GM23338 (cell line): ENCODE results near the gene TNF. TPM values are rescaled to one million over a fixed set of nuclear protein-coding genes. Genes with fewer than 3 reads are reported as not detected.

Experiments
- ATAC-seq: fragments of 200-7000 bp; cut with Tn5 transposase; 3 replicates; pipeline ENCODE4 v1.9.1; 2020
- DNase-seq: peaks from one replicate; pipeline ENCODE4 v3.0.0-alpha.2; 2015; ENCODE audit warnings: low spot score
- H2AFZ ChIP-seq: fragments of 200-600 bp; sonication (generic); 2 replicates; pipeline ENCODE4 v1.8.0; 2016; ENCODE audit warnings: antibody characterized with exemption, mild to moderate bottlenecking, moderate library complexity
- H3F3A ChIP-seq: fragments of 200-600 bp; sonication (generic); replicated peaks from 2 replicates; pipeline ENCODE4 v1.8.0; 2017; ENCODE audit warnings: antibody characterized with exemption, mixed run types, low read depth
- H3K27ac ChIP-seq: fragments of 200-600 bp; sonication (generic); 2 replicates; pipeline ENCODE4 v1.6.1; 2016; ENCODE audit warnings: low read depth
- H3K27me3 ChIP-seq: fragments of 200-600 bp; sonication (generic); 2 replicates; pipeline ENCODE4 v1.8.0; 2016; ENCODE audit warnings: mild to moderate bottlenecking, mixed run types, moderate library complexity; ENCODE audit not compliant: insufficient read depth
- H3K36me3 ChIP-seq: fragments of 200-600 bp; sonication (generic); 2 replicates; pipeline ENCODE4 v1.8.0; 2016; ENCODE audit warnings: mild to moderate bottlenecking; ENCODE audit not compliant: insufficient read depth
- H3K4me1 ChIP-seq: fragments of 200-600 bp; sonication (generic); 2 replicates; pipeline ENCODE4 v1.8.0; 2016; ENCODE audit warnings: mild to moderate bottlenecking, moderate library complexity; ENCODE audit not compliant: insufficient read depth
- H3K4me2 ChIP-seq: fragments of 200-600 bp; sonication (generic); 2 replicates; pipeline ENCODE4 v1.7.1; 2017; ENCODE audit warnings: mixed run types
- H3K4me3 ChIP-seq: fragments of 200-600 bp; sonication (generic); 2 replicates; pipeline ENCODE4 v1.6.1; 2016; ENCODE audit warnings: mixed run types
- H3K79me2 ChIP-seq: fragments of 200-600 bp; sonication (generic); replicated peaks from 2 replicates; pipeline ENCODE4 v1.8.0; 2017; ENCODE audit warnings: mild to moderate bottlenecking; ENCODE audit not compliant: insufficient read depth
- H3K9me2 ChIP-seq: fragments of 200-600 bp; sonication (generic); 2 replicates; pipeline ENCODE4 v1.8.0; 2017; ENCODE audit not compliant: insufficient read depth
- H4K20me1 ChIP-seq: fragments of 200-600 bp; sonication (generic); replicated peaks from 2 replicates; pipeline ENCODE4 v1.8.0; 2017; ENCODE audit warnings: mild to moderate bottlenecking; ENCODE audit not compliant: insufficient read depth
- H3K27ac Mint-ChIP-seq: 2 replicates; pipeline ENCODE4 v1.8.0; 2020; ENCODE audit warnings: inconsistent platforms, mild to moderate bottlenecking, moderate library complexity, mixed read lengths
- H3K27me3 Mint-ChIP-seq: 3 replicates; pipeline ENCODE4 v1.8.0; 2022; ENCODE audit warnings: low read depth, mild to moderate bottlenecking, moderate library complexity, mixed read lengths, inconsistent platforms; ENCODE audit not compliant: insufficient read depth, poor library complexity
- H3K36me3 Mint-ChIP-seq: 3 replicates; pipeline ENCODE4 v1.8.0; 2021; ENCODE audit warnings: low read depth, mild to moderate bottlenecking, inconsistent platforms, moderate library complexity, mixed read lengths
- H3K4me1 Mint-ChIP-seq: 3 replicates; pipeline ENCODE4 v1.8.0; 2020; ENCODE audit warnings: mild to moderate bottlenecking, inconsistent platforms, mixed read lengths
- H3K4me3 Mint-ChIP-seq: 3 replicates; pipeline ENCODE4 v1.8.0; 2021; ENCODE audit warnings: moderate library complexity, mild to moderate bottlenecking, inconsistent platforms, mixed read lengths
- H3K9me3 Mint-ChIP-seq: 3 replicates; pipeline ENCODE4 v1.8.0; 2020; ENCODE audit warnings: moderate library complexity, mild to moderate bottlenecking, inconsistent platforms, mixed read lengths
- CREB1 ChIP-seq: fragments of 250-450 bp; sonication (Bioruptor Pico); IDR thresholded peaks from 2 replicates; pipeline ENCODE4 v1.5.0; 2020; ENCODE audit warnings: low read depth, mild to moderate bottlenecking, moderate library complexity
- ETS1 ChIP-seq: IDR thresholded peaks from 2 replicates; pipeline ENCODE4 v1.6.1; 2016; ENCODE audit warnings: antibody characterized with exemption
- EZH2 ChIP-seq: fragments of 200-600 bp; sonication (generic); IDR thresholded peaks from one replicate; pipeline ENCODE4 v1.8.0; 2017; ENCODE audit warnings: antibody characterized with exemption, mild to moderate bottlenecking, low read depth; ENCODE audit not compliant: unreplicated experiment
- POLR2AphosphoS5 ChIP-seq: IDR thresholded peaks from 2 replicates; pipeline ENCODE4 v1.6.1; 2016; ENCODE audit warnings: antibody characterized with exemption, low read depth
- REST ChIP-seq: IDR thresholded peaks from one replicate; pipeline ENCODE4 v1.6.1; 2018; ENCODE audit warnings: antibody characterized with exemption; ENCODE audit not compliant: unreplicated experiment
- STAT1 ChIP-seq: IDR thresholded peaks from one replicate; pipeline ENCODE4 v1.6.1; 2016; ENCODE audit warnings: antibody characterized with exemption; ENCODE audit not compliant: unreplicated experiment
- ZNF114 ChIP-seq: fragments of 250-450 bp; sonication (Bioruptor Pico); IDR thresholded peaks from 2 replicates; pipeline ENCODE4 v1.5.0; 2020; ENCODE audit warnings: mild to moderate bottlenecking, moderate library complexity
- ZNF331 ChIP-seq: fragments of 250-450 bp; sonication (Bioruptor Pico); IDR thresholded peaks from 2 replicates; pipeline ENCODE4 v1.5.0; 2020; ENCODE audit warnings: low read depth, mild to moderate bottlenecking, moderate library complexity
- ZNF462 ChIP-seq: fragments of 250-450 bp; sonication (Bioruptor Pico); IDR thresholded peaks from 2 replicates; pipeline ENCODE4 v1.5.0; 2020; ENCODE audit warnings: mild to moderate bottlenecking, moderate library complexity
- polyA plus RNA-seq: library from polyadenylated mRNA; unstranded; fragments of >200 nt; fragmentation: Nextera tagmentation; extraction: Ambion mirVana; gene quantifications from 2 replicates; pipeline ENCODE4 v1.2.1, GENCODE V29; 2016
- total RNA-seq: library from RNA; depleted of rRNA; stranded (reverse); fragments of >200 nt; shearing (Covaris generic); gene quantifications from 2 replicates; pipeline ENCODE4 v1.2.3, GENCODE V29; 2014
- TF ChIP-seq, protein P1 (sequence below), 2 experiments: fragments of 200-600 bp in 1 of 2; sonication (generic) in 1 of 2; conservative IDR thresholded peaks; 2 replicates each; pipeline versions ENCODE4 v1.5.1 to v1.6.1; 2016 to 2017; ENCODE audit warnings: antibody characterized with exemption in 2 of 2, low read depth in 2 of 2, mild to moderate bottlenecking in 2 of 2, moderate library complexity in 1 of 2

Gene TNF
- total and polyA plus RNA-seq, 2 experiments from 2014 or later: 0.11 TPM; not detected in 1

DNA sequence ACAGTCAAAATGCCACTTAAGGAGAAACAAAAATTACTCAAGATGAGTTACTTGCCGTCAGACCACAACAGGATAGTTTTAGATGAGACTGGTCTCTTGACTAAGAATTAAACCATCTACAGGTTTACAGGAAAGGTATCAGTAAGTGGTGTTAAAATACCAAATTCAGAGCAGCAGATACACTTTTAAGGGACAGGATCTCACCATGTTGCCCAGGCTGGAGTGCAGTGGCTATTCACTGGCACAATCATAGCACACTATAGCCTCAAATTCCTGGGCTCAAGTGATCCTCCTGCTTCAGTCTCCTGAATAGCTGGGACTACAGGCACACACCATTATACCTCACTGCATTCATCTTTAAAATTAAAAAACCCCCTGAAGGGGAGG, 41.9 kb upstream of the TNF start:
- no peaks in the 10 kb centered on the region for H3K9me2 ChIP-seq
- peaks cover 69% of the 10 kb centered on the region for H4K20me1 ChIP-seq
- no peak overlapping the region for H3K4me2 ChIP-seq
- H3F3A ChIP-seq: peaks cover 71% of the 10 kb centered on the region
- Mint-ChIP-seq H3K27me3 (peaks cover 18% of the 10 kb centered on the region), H3K4me3 (no peak overlapping the region), H3K9me3 (no peaks in the 10 kb centered on the region), H3K4me1 (peaks cover 54% of the 10 kb centered on the region), H3K27ac (no peak overlapping the region), H3K36me3 (peaks cover 96% of the 10 kb centered on the region)
- peak overlapping the region; percentile 66; the same call in 1 of the 2 replicates for H3K27ac ChIP-seq
- H3K27me3 ChIP-seq: no peaks in the 10 kb centered on the region
- H3K4me3 ChIP-seq: no peak overlapping the region
- no peak overlapping the region for H2AFZ ChIP-seq
- no peak for DNase-seq
- no peak for ATAC-seq
- peaks cover 2% of the 10 kb centered on the region for H3K4me1 ChIP-seq
- H3K79me2 ChIP-seq: peaks cover 65% of the 10 kb centered on the region
- peaks cover 87% of the 10 kb centered on the region for H3K36me3 ChIP-seq
- TF ChIP-seq EZH2 (no peak), POLR2AphosphoS5 (no peak), STAT1 (no peak), CREB1 (CRISPR knock-in tag) (no peak), ZNF462 (CRISPR knock-in tag) (no peak), ZNF331 (CRISPR knock-in tag) (no peak), REST (no peak), ETS1 (no peak), ZNF114 (CRISPR knock-in tag) (no peak)
- TF ChIP-seq, protein P1, sequence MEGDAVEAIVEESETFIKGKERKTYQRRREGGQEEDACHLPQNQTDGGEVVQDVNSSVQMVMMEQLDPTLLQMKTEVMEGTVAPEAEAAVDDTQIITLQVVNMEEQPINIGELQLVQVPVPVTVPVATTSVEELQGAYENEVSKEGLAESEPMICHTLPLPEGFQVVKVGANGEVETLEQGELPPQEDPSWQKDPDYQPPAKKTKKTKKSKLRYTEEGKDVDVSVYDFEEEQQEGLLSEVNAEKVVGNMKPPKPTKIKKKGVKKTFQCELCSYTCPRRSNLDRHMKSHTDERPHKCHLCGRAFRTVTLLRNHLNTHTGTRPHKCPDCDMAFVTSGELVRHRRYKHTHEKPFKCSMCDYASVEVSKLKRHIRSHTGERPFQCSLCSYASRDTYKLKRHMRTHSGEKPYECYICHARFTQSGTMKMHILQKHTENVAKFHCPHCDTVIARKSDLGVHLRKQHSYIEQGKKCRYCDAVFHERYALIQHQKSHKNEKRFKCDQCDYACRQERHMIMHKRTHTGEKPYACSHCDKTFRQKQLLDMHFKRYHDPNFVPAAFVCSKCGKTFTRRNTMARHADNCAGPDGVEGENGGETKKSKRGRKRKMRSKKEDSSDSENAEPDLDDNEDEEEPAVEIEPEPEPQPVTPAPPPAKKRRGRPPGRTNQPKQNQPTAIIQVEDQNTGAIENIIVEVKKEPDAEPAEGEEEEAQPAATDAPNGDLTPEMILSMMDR (conservative IDR thresholded peaks at IDR 0.05; ENCODE audit: low read depth in 2 of 2): no peak
